ENCODE data around the gene CYTH3. TPM values are rescaled to one million over a fixed set of nuclear protein-coding genes. Genes with fewer than 3 reads are reported as not detected.

The CYTH3 gene
- total RNA-seq, 1 donor from 2014 or later = 17.2 TPM

- TF ChIP-seq CTCF (IDR thresholded peaks at IDR 0.05; ENCODE audit: unreplicated experiment) = no peak
- DNase-seq (ENCODE audit: low spot score, unreplicated experiment) = no peak
- no peaks in the 10 kb centered on the region for H3K36me3 Mint-ChIP-seq (ENCODE audit: insufficient read depth)
- H3K4me3 Mint-ChIP-seq (ENCODE audit: low read depth) = no peak overlapping the region
- H3K9me3 Mint-ChIP-seq (ENCODE audit: low read depth) = no peaks in the 10 kb centered on the region
- H3K27ac Mint-ChIP-seq = peak overlapping the region; percentile 9
- H3K27me3 Mint-ChIP-seq = peaks cover 12% of the 10 kb centered on the region
- peaks cover 32% of the 10 kb centered on the region for H3K4me1 Mint-ChIP-seq (ENCODE audit: low read depth)
Measured at GRCh38 chr7:6256109-6256483, 16.3 kb downstream of the CYTH3 start.

- Mint-ChIP-seq H3K36me3 (ENCODE audit: insufficient read depth) (no peaks in the 10 kb centered on the region), H3K4me3 (ENCODE audit: low read depth) (no peak overlapping the region), H3K4me1 (ENCODE audit: low read depth) (peaks cover 24% of the 10 kb centered on the region), H3K27ac (no peak overlapping the region), H3K27me3 (peaks cover 16% of the 10 kb centered on the region), H3K9me3 (ENCODE audit: low read depth) (no peaks in the 10 kb centered on the region)
- TF ChIP-seq CTCF (IDR thresholded peaks at IDR 0.05; ENCODE audit: unreplicated experiment) = no peak
- DNase-seq (ENCODE audit: low spot score, unreplicated experiment) = no peak
Measured at GRCh38 chr7:6254866-6255265, 17.6 kb downstream of the CYTH3 start.

- H3K4me3 Mint-ChIP-seq (ENCODE audit: low read depth) = no peak overlapping the region
- TF ChIP-seq CTCF (IDR thresholded peaks at IDR 0.05; ENCODE audit: unreplicated experiment) = no peak
- H3K36me3 Mint-ChIP-seq (ENCODE audit: insufficient read depth) = no peaks in the 10 kb centered on the region
- peaks cover 35% of the 10 kb centered on the region for H3K27me3 Mint-ChIP-seq
- no peak overlapping the region for H3K27ac Mint-ChIP-seq
- H3K9me3 Mint-ChIP-seq (ENCODE audit: low read depth) = no peaks in the 10 kb centered on the region
- peaks cover 15% of the 10 kb centered on the region for H3K4me1 Mint-ChIP-seq (ENCODE audit: low read depth)
- DNase-seq (ENCODE audit: low spot score, unreplicated experiment) = no peak
Measured at GRCh38 chr7:6252748-6253147, 19.7 kb downstream of the CYTH3 start.

GRCh38 chr7:6252341-6252746, 20.1 kb downstream of the CYTH3 start:
- no peak for DNase-seq (ENCODE audit: low spot score, unreplicated experiment)
- Mint-ChIP-seq H3K9me3 (ENCODE audit: low read depth) (no peaks in the 10 kb centered on the region), H3K36me3 (ENCODE audit: insufficient read depth) (no peaks in the 10 kb centered on the region), H3K27me3 (peaks cover 36% of the 10 kb centered on the region), H3K4me1 (ENCODE audit: low read depth) (peaks cover 15% of the 10 kb centered on the region), H3K27ac (no peak overlapping the region), H3K4me3 (ENCODE audit: low read depth) (no peak overlapping the region)
- no peak for TF ChIP-seq CTCF (IDR thresholded peaks at IDR 0.05; ENCODE audit: unreplicated experiment)

- no peak overlapping the region for H3K27ac Mint-ChIP-seq
- H3K4me1 Mint-ChIP-seq (ENCODE audit: low read depth) = peaks cover 11% of the 10 kb centered on the region
- no peak for TF ChIP-seq CTCF (IDR thresholded peaks at IDR 0.05; ENCODE audit: unreplicated experiment)
Measured at GRCh38 chr7:6251653-6252052, 20.8 kb downstream of the CYTH3 start.

More at GRCh38 chr7:6251653-6252052, 20.8 kb downstream of the CYTH3 start:
- DNase-seq (ENCODE audit: low spot score, unreplicated experiment) = no peak
- Mint-ChIP-seq H3K4me3 (ENCODE audit: low read depth) (no peak overlapping the region), H3K36me3 (ENCODE audit: insufficient read depth) (no peaks in the 10 kb centered on the region), H3K9me3 (ENCODE audit: low read depth) (no peaks in the 10 kb centered on the region), H3K27me3 (peaks cover 40% of the 10 kb centered on the region)
